ENCODE data around the gene MSLN. TPM values are rescaled to one million over a fixed set of nuclear protein-coding genes. Genes with fewer than 3 reads are reported as not detected.
"Not testable (repeated sequence)": the region's sequence is repeated elsewhere in the genome, so short reads cannot be mapped to it uniquely, and the experiment has no call there.

The MSLN gene
- total RNA-seq, 1 experiment from 2014 or later: 0.54 TPM

DNA sequence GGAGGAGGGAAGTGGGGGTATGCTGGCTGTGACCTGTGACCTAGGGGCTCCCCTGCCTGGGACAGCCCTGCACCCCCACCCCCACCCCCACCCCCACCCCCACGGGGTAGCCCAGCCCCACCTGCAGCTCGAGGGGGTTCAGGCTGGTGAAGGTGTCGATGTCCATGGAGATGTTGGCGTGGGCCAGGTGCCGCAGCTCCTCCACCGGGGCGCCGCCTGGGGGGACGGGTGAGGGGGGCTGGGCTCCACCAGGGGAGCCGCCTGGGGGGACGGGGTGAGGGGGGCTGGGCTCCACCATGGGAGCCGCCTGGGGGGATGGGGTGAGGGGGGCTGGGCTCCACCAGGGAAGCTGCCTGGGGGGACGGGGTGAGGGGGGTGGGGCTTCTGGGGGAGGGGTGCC lies 9.9 kb downstream of the MSLN start:
- DNase-seq (ENCODE audit: extremely low read depth, low read depth): no peak

GRCh38 chr16:772959-773358 lies 12.4 kb downstream of the MSLN start:
- DNase-seq (ENCODE audit: extremely low read depth, low read depth): no peak

- no peak for DNase-seq (ENCODE audit: extremely low read depth, low read depth)
Observed at GRCh38 chr16:774086-775001, 13.8 kb downstream of the MSLN start.

- DNase-seq (ENCODE audit: extremely low read depth, low read depth): no peak
Observed at GRCh38 chr16:775236-775796, 14.8 kb downstream of the MSLN start.

DNA sequence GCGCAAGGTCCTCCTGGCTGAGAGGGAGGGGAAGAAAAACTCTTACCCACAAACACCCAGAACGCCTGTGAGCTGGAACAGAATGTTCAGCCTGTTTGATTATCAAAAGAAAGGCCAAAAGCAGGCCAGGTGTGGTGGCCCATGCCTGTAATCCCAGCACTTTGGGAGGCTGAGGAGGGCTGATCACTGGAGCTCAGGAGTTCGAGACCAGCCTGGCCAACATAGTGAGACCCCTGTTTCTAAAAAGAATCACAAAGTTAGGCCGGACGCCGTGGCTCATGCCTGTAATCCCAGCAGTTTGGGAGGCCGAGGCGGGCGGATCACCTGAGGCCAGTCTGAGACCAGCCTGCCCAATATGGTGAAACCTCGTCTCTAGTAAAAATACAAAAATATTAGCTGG lies 15.8 kb downstream of the MSLN start:
- DNase-seq (ENCODE audit: extremely low read depth, low read depth): not testable (repeated sequence)

DNA sequence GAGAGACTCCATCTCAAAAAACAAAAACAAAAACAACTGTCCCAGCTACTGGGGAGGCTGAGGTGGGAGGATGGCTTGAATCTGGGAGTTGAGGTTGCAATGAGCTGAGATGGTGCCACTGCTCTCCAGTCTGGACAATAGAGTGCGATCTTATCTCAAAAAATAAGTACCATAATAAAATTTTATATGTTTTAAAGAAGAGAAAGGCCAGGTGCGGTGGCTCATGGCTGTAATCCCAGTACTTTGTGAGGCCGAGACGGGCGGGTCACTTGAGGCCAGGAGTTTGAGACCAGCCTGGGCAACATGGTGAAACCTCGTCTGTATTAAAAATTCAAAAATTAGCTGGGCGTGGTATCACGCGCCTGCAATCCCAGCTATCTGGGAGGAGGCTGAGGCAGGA lies 16.3 kb downstream of the MSLN start:
- no peak for DNase-seq (ENCODE audit: extremely low read depth, low read depth)

- DNase-seq (ENCODE audit: extremely low read depth, low read depth): no peak
Observed at GRCh38 chr16:777826-778225, 17.3 kb downstream of the MSLN start.

- DNase-seq (ENCODE audit: extremely low read depth, low read depth): no peak
Observed at GRCh38 chr16:778447-778846, 17.9 kb downstream of the MSLN start.

GRCh38 chr16:778909-779527 lies 18.5 kb downstream of the MSLN start:
- DNase-seq (ENCODE audit: extremely low read depth, low read depth): no peak

DNA sequence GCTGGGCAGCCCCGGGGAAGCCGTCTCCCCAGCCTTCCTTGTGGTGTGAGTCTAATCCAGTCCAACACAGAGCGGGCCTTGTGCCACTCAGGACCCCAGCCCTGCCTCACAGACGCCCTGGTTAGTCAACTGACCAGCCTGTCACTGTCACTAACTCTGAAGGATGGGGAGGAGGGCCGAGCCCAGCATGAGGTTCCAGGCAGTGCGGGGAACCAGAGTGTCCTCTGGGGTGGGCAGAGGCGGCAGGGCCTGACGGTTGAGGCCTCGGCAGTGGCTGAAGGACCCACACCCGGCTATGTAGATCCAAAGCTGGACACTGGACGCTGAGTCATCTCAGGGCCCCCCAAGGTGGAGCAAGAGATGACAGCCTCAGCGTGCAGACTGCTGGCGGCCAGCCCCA lies 19.0 kb downstream of the MSLN start:
- DNase-seq (ENCODE audit: extremely low read depth, low read depth): no peak

DNA sequence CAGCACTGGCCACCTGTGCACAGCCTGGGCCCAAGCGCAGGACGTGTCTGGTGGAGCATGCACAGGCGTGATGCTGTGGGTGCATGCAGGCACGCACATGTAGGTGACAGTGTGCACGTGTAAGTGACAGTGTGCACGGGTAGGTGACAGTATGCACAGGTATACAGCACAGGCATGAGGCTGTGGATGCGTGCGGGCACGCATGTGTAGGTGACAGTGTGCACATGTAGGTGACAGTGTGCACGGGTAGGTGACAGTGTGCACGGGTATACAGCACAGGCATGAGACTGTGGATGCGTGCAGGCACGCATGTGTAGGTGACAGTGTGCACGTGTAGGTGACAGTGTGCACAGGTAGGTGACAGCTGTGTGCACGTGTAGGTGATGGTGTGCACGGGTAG lies 19.8 kb downstream of the MSLN start:
- DNase-seq (ENCODE audit: extremely low read depth, low read depth): no peak

GRCh38 chr16:781346-782010 lies 20.9 kb downstream of the MSLN start:
- no peak for DNase-seq (ENCODE audit: extremely low read depth, low read depth)

DNA sequence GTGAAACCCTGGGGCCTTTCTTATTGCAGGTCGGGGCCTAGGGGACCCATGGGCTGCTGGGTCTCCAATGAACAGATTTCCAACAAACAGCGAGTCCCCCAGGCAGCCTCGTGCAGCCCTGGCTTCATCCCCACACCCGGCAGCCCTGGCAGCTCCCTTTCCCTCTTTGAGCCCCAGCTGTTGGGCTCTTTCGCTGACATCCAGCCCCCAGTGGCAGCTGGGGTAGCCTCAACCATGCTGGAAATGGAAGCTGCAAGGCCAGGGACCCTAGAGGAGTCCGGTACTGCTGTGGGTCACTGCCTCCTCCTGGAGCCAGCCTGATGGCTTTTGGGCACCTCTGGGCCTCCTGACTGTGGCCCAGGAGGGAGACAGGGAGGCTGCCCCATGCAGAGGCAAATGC lies 21.7 kb downstream of the MSLN start:
- no peak for DNase-seq (ENCODE audit: extremely low read depth, low read depth)

GRCh38 chr16:782766-783403 lies 22.4 kb downstream of the MSLN start:
- DNase-seq (ENCODE audit: extremely low read depth, low read depth): no peak

DNA sequence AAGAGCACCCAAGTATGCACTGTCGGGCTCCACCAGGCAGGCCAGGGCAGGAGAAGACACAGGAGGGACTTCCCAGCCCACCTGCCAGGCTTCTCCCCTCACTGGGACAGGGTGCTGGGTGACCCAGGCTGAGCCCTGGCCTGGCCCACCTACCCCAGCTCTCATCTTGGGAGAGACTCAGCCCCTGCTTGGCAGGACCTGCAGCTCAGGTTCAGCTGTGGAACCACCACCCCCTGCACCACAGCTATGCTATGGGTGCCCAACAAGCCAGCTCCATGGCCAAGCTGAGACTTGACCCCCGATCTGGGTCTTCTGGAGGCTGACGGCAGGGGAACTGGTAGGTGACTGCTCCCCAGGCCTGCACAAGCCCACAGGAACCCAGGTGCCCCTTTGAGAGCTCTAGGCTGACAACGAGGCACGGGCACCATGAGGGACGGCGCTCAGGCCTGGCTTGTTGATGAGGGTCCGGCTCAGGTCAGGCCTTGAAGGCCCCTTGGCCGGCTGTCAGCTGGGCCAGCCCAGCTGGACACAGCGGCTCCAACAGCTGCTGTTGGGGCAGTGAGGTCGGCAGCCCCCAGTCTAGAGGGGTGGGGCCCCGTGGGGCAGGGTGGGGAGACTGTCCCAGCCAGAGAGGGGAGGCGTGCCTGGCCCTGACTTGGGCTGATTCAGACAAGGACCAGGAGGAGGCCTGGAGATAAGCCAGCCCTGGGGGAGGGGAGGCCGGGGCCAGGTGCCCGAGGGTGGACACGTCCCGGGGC lies 23.0 kb downstream of the MSLN start:
- no peak for DNase-seq (ENCODE audit: extremely low read depth, low read depth)

DNA sequence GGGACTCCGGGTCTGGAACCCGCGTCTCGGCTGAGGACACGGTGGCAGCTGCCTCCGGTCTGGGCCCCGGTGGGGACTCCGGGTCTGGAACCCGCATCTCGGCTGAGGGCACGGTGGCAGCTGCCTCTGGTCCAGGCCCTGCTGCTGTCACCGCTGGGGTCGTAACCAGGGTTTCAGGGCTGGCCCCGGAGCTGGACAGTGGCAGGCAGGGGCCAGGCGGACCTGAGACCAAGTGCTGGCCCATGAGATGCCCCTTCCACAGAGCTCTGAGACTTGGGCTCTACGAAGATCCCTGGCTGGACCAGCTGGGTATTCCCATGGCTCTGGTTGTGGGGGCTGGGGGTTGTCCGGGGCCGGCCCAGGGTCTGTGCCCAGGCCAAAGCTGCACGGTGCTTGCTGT lies 23.9 kb downstream of the MSLN start:
- no peak for DNase-seq (ENCODE audit: extremely low read depth, low read depth)

- DNase-seq (ENCODE audit: extremely low read depth, low read depth): peak; percentile 53
Observed at GRCh38 chr16:785563-786535, 25.3 kb downstream of the MSLN start.

DNA sequence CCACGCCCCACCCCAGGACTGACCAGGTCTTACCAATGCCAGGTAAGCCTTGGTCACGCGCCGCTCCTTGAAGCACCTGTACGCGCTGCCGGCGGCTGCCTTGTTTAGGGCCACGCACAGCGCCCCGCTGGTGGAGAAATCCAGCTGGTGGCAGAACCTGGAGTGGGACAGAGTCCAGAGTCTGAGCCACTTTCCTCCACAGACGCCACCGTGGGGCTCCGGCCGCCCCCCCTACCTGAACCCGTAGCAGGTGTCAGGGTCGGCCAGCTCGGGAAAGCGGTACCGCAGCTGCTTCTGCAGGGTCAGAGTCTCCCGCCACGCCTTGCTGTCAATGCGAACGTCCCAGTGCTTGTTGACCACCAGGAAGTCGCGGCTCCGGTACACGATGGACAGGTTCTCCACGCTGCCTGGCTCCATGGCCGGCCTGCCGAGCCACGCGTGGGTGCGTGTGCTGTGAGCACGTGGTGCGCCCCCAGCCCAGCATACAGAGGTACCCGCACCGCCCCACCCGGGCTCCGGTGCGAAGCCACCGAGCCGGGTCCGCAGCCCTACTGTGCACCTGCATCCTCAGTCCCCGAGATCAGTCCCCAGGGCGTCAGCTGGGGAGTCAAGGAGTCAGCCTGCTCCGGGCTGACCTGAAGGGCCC lies 26.9 kb downstream of the MSLN start:
- no peak for DNase-seq (ENCODE audit: extremely low read depth, low read depth)
